ENCODE measurements around the gene PTPRT. TPM values are rescaled to one million over a fixed set of nuclear protein-coding genes. Genes with fewer than 3 reads are reported as not detected.

PTPRT gene
- total RNA-seq, 1 experiment from 2014 or later = not detected

- H3K27ac Mint-ChIP-seq (ENCODE audit: unreplicated experiment) = no peak overlapping the region
Measured at GRCh38 chr20:42475773-42476172, 713.9 kb downstream of the PTPRT start.

GRCh38 chr20:42474646-42475045 is 715.1 kb downstream of the PTPRT start:
- Mint-ChIP-seq H3K4me1 (ENCODE audit: low read depth, unreplicated experiment) (no peaks in the 10 kb centered on the region), H3K27ac (ENCODE audit: unreplicated experiment) (no peak overlapping the region), H3K4me3 (ENCODE audit: low read depth, unreplicated experiment) (no peak overlapping the region), H3K9me3 (ENCODE audit: low read depth, unreplicated experiment) (no peaks in the 10 kb centered on the region), H3K36me3 (ENCODE audit: insufficient read depth, unreplicated experiment) (no peaks in the 10 kb centered on the region), H3K27me3 (ENCODE audit: unreplicated experiment) (peaks cover 84% of the 10 kb centered on the region)
- no peak for DNase-seq
- BruUV-seq (replicated peaks) = no TSS peak
- no peak for TF ChIP-seq CTCF (IDR thresholded peaks at IDR 0.05; ENCODE audit: unreplicated experiment)
- CTCF ChIA-PET = no interaction called here
- intact Hi-C loops (cut with micrococcal nuclease; ENCODE audit: unreplicated experiment) = no loop called here

More at GRCh38 chr20:42475773-42476172, 713.9 kb downstream of the PTPRT start:
- peaks cover 75% of the 10 kb centered on the region for H3K27me3 Mint-ChIP-seq (ENCODE audit: unreplicated experiment)
- CTCF ChIA-PET = no interaction called here
- no peak overlapping the region for H3K4me3 Mint-ChIP-seq (ENCODE audit: low read depth, unreplicated experiment)
- BruUV-seq (replicated peaks) = no TSS peak
- intact Hi-C loops (cut with micrococcal nuclease; ENCODE audit: unreplicated experiment) = no loop called here
- no peaks in the 10 kb centered on the region for H3K36me3 Mint-ChIP-seq (ENCODE audit: insufficient read depth, unreplicated experiment)
- H3K4me1 Mint-ChIP-seq (ENCODE audit: low read depth, unreplicated experiment) = no peaks in the 10 kb centered on the region
- no peak for TF ChIP-seq CTCF (IDR thresholded peaks at IDR 0.05; ENCODE audit: unreplicated experiment)
- no peak for DNase-seq
- H3K9me3 Mint-ChIP-seq (ENCODE audit: low read depth, unreplicated experiment) = no peaks in the 10 kb centered on the region

- H3K4me1 Mint-ChIP-seq (ENCODE audit: low read depth, unreplicated experiment) = no peaks in the 10 kb centered on the region
- intact Hi-C loops (cut with micrococcal nuclease; ENCODE audit: unreplicated experiment) = no loop called here
Measured at GRCh38 chr20:42472198-42472597, 717.5 kb downstream of the PTPRT start.

GRCh38 chr20:42461965-42462593 is 727.6 kb downstream of the PTPRT start:
- peaks cover 5% of the 10 kb centered on the region for H3K9me3 Mint-ChIP-seq (ENCODE audit: low read depth, unreplicated experiment)
- CTCF ChIA-PET = interaction anchor here (0.7 kb wide), 1 partner anchor 519 kb away, joined by 3 read pairs; no protein-coding TSS in a partner anchor
- H3K27me3 Mint-ChIP-seq (ENCODE audit: unreplicated experiment) = peaks cover 60% of the 10 kb centered on the region
- H3K36me3 Mint-ChIP-seq (ENCODE audit: insufficient read depth, unreplicated experiment) = no peaks in the 10 kb centered on the region
- no TSS peak for BruUV-seq (replicated peaks)
- no peak overlapping the region for H3K4me3 Mint-ChIP-seq (ENCODE audit: low read depth, unreplicated experiment)
- no peak for TF ChIP-seq CTCF (IDR thresholded peaks at IDR 0.05; ENCODE audit: unreplicated experiment)
- no peaks in the 10 kb centered on the region for H3K4me1 Mint-ChIP-seq (ENCODE audit: low read depth, unreplicated experiment)
- DNase-seq = no peak
- intact Hi-C loops (cut with micrococcal nuclease; ENCODE audit: unreplicated experiment) = no loop called here
- H3K27ac Mint-ChIP-seq (ENCODE audit: unreplicated experiment) = no peak overlapping the region

More at GRCh38 chr20:42472198-42472597, 717.5 kb downstream of the PTPRT start:
- TF ChIP-seq CTCF (IDR thresholded peaks at IDR 0.05; ENCODE audit: unreplicated experiment) = no peak
- no peaks in the 10 kb centered on the region for H3K36me3 Mint-ChIP-seq (ENCODE audit: insufficient read depth, unreplicated experiment)
- no peaks in the 10 kb centered on the region for H3K9me3 Mint-ChIP-seq (ENCODE audit: low read depth, unreplicated experiment)
- H3K4me3 Mint-ChIP-seq (ENCODE audit: low read depth, unreplicated experiment) = no peak overlapping the region
- BruUV-seq (replicated peaks) = no TSS peak
- CTCF ChIA-PET = no interaction called here
- peaks cover 60% of the 10 kb centered on the region for H3K27me3 Mint-ChIP-seq (ENCODE audit: unreplicated experiment)
- no peak overlapping the region for H3K27ac Mint-ChIP-seq (ENCODE audit: unreplicated experiment)
- DNase-seq = no peak
